GM21526 (cell line): ENCODE measurements around the gene TRMT11.
A peak's percentile ranks its signal among the peaks of the same experiment; 100 is the strongest.
"Not testable (repeated sequence)": the region's sequence is repeated elsewhere in the genome, so short reads cannot be mapped to it uniquely, and the experiment has no call there.

Source experiments
- ATAC-seq: cut with Tn5 transposase; IDR thresholded peaks from one replicate; pipeline ENCODE4 v1.9.1; 2021; ENCODE audit warnings: moderate library complexity; ENCODE audit not compliant: unreplicated experiment, low FRiP score

Gene TRMT11

DNA sequence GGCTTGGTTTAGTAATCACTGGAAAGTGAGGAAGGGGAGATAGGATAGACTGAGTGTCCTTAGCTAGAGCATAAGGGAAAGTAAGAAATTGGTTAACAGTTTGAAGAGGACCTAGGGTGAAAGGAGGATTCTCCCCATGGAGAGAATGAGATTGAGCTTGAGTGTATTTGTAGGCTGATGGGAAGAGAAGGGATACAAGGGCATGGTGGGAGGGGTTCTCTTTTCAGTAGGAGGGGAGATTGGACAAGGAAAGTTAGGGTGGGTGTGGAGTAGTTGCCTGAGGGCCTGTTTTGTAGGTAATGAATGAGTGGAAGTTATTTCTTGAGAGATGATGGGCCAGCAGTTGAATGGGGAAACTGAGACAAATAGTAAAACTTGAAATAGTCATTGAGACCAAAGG is 1.9 kb downstream of the TRMT11 start:
- no peak for ATAC-seq

DNA sequence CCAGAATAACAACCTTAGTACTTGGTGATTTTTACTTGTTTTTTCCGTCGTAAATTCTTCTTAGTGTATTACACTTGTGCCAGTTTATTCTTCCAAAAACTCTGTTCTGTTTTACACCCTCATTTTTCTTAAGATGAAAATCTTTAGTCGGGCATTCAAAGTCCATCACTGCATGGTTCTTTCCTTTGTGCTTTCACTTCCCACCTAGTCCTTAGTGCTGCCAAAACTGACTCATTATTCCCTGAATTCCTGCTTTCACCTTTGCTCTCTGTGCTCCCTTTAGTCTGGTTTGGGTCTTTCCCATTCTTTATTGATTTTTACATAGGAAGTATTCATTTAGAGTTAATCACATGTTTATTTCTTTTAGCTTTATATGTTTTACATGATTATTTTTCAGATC is 3.3 kb downstream of the TRMT11 start:
- ATAC-seq: no peak

DNA sequence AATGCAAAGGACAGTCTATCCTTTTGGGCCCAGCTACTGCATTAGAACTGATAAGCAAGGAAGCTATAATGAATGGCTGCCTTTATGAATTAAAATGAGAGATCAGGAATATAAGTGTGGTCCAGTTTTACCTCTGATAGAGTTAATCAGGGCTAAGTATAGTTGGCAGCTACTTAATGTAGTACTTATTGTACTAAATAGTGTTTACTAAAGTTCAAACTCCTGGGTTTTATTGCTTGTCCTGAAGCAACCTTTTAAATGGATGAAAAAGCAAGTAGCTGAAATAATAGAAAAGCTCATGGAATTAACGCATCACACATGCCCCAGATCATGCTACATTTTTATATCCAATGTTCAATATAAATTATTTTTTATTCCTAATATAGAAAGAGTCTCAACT is 5.3 kb downstream of the TRMT11 start:
- no peak for ATAC-seq

DNA sequence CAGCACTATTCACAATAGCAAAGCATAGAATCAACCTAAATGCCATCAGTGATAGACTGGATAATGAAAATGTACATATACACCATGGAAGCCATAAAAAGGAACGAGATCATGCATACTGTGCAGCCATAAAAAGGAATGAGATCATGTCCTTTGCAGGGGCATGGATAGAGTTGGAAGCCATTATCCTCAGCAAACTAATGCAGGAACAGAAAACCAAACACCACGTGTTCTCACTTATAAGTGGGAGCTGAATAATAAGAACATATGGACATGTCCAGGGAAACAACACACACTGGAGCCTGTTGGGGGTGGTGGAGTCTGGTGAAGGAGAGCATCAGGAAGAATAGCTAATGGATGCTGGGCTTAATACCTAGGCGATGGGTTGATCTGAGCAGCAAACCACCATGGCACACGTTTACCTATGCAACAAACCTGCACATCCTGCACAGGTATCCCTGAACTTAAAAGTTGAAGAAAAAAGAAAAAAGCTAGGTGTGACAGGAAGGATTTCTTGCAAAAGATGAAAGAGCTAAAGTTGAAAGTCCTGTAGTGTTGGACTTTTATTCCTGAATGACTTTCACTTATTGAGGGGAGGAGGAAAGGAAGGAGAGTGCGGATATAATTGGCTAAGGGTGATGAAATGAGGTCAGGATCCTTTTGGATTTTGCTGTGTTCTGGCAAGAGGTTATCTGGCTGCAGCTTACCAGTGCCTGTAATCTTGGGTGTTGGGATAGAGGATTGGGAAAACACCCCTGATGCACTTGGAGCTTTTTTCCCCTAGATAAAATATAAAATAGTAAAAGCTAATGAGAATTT is 8.5 kb downstream of the TRMT11 start:
- no peak for ATAC-seq

DNA sequence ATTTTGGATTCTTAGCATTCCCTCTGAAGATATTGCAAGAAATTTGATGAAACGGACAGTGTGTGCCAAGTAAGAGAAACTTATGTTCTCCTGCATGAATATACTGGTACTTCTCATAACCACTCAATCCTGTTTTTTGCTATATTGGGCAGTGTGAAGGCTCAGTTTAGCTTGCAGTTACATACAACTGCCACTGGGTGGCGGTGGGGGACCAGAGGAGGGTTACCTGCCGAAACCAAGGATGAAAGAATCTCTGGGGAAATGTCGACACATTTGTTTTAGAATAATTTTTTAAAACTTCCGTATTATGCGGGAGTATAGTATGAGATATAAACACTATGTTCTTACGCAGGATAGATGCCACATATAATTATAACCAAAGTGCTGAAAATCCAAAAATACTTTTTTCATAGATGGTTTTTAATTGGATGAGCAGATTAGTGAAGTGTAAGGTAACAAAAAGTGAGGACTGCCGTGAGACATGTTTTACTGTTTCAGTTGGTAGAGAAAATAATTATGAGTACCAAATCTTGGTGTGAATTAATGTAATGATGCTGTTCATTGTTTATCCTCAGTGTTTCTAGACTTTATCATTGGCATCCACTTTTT is 9.7 kb downstream of the TRMT11 start:
- ATAC-seq: peak; percentile 92

DNA sequence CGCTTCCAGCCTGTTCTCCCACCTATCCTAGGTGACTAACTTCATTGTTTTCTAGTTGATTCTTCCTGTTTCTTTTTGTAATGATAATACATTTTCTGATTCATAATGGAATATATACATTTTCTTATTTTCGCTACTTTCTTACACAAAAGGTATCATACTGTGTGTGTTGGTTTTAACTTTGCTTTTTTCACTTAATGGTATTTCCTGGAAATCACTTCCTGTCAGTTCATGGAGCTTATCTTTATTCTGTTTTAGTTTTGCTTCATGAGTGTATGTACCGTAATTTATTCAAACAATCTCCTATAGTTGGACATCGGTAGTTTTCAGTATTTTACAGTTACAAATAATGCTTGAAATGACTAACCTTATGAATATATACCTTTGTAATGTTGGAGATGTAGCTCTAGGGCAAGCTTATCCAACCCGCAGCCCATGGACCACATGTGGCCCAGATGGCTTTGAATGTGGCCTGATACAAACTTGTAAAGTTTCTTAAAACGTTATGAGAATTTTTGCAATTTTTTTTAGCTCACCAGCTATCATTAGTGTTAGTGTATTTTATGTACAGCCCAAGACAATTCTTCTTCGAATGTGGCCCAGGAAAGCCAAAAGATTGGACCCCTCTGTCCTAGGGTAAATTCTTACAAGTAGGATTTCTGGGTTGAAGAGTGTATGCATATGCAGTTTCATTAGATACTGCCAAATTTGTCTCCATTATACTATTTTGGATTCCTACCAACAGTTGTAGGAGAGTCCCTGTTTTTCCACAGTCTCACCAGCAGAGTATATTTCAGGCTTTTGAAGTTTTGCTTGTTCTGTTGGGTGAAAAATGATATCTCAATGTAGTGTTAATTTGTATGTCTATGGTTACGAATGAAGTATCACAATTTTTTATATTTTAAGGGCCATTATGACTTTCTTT is 16.7 kb downstream of the TRMT11 start:
- ATAC-seq: no peak

DNA sequence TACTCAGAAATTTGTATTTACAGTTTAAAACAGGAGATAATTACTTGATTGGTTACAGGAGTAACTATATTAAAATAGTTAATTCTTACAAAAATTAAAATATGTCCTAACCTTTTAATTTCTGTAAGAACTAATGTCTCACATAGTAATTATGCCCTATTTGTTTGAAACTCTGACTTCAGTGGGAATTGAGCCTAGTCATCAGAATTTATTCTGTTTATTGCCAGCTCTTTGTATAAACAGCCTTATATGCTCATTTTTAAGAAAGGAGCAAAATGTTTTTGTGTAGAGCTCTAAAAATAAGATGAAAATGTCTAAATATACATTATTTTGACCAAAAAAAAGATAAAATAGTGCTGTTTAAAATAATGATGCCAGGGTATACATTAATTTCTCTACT is 21.5 kb downstream of the TRMT11 start:
- no peak for ATAC-seq

DNA sequence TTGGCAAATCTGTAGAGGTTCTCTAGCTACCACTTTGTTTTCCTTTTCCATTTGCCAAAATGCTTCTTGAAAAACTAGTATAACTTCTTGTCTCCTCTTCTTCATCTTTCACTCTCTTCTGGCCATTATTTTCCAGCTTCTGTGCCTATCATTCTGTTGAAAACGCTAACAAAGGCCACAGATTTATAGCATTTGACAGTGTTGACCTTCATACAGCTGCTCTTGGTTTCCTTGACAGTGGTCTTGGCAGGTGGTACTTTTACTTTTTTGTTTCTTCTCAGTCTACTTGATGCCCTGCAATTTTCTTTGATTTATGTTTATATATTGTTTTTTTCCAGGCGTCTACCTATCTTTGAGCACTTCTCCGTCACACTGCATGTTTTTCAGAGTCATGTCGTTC is 23.7 kb downstream of the TRMT11 start:
- ATAC-seq: no peak

DNA sequence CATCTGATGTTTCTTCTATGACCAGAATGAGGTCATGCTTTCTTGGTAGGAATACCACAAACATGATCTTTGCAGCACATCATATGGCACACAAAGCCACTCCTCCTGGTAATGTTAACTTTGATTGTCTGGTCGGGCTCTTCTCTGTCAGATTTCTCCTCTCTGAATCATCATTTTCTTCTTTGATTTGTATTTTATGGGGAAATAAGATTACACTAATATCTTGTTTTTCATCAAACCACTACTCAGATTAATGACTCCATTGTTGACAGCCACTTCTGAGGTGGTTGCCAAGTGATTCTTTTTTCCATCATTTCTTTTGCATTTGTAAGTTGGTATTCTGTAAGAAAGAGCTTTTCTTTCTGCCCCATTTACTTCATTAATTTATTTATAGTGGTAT is 29.5 kb downstream of the TRMT11 start:
- ATAC-seq: no peak

DNA sequence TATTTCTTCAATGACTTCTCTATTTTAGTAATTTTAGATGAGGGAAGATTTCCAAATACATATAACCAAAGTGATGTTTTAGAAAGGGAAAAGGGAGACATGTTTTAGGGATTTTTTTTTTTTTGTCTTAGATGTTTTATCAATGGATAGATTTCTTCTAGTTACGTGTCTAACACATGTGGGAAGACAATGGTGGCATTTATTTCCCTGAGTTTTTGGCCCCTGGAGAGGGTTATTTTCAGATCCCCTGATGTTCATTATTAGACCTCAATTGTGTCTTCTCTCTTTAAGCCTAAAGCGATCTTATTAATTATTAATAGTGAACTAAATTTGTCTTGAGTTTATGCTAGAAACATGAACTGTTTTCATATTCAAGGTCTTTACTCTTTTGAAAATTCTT is 30.3 kb downstream of the TRMT11 start:
- ATAC-seq: no peak

DNA sequence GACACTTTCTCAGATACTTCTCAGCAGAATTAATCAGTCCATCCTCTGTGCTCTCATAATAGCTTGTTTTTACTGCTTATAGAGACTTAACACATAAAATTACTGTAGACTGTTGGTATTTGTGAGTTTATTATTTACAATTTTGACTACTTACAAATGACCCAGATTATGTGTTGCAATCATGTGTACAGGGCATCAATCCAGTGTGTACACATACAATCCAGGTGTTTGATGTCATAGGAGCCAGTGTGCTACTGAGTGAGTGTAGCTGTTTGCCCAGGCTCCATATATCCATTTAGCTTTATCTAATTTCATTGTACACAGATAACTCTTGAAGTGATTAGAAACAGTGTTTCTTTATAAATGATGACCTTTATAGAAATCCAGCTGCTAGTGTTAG is 31.3 kb downstream of the TRMT11 start:
- no peak for ATAC-seq

DNA sequence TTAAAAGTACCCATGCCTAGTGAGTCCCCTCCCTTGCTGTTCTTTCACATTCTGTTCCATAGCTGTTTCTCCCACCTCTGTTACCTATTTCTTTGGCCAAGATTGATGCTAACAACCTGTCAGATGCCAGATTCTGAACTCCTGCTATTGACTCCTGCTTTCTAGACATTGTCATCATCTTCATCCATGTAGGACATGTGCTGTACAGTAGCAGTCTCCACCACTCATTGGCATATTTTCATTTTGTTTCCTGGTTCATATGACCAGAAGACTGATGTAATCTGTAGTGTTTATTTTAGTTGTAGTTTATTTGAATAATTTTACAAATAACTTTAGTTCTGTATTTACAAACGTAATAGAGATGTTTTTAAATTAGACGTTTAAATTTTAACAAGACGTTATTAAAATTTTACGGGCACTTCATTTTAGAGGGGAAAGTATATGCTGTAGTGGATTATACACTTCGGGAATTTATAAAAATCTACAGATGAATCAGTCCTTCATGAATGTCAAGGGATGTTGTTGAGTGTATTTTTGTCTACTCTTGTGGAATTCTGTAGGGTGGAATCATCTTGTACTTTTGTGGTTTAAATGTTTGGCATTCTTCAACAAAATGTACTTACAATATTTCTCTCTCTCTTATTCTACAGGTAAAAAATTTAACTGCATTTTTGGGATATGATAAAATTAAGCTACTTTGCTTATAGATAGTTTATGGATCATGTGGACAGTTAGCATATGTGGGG is 34.1 kb downstream of the TRMT11 start:
- ATAC-seq: no peak

DNA sequence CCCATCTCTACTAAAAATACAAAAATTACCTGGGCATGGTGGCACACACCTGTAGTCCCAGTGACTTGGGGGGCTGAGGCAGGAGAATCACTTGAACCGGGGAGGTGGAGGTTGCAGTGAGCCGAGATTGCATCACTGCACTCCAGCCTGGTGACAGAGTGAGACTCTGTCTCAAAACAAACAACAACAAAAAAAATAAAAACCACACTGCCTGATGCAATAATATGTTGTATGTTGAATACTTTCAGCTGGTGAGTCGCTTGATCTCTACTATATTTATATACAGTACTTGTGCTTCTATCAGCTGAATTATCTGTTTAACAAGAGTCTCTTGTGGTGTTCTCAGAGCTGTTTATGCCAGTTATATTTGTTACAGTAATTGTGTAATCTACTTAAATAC is 37.1 kb downstream of the TRMT11 start:
- not testable (repeated sequence) for ATAC-seq

DNA sequence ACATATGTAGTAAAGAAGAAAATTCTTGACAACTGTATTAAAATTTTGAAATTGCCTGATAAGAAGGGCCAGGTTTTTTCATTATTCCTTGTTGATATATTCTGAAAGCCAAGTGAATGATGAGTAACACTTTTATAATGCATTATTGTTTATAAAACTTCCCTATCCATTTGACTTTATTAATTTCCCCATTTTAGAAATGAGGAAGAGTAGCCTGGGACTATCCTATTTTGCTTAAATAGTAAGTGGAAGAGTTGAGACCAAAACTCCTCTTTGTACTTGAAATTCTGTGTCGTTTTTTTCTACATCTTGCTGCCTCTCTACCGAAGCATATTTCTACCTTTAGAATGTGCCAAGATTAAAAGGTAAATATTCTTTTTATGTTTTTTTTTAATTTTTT is 39.7 kb downstream of the TRMT11 start:
- ATAC-seq: no peak

DNA sequence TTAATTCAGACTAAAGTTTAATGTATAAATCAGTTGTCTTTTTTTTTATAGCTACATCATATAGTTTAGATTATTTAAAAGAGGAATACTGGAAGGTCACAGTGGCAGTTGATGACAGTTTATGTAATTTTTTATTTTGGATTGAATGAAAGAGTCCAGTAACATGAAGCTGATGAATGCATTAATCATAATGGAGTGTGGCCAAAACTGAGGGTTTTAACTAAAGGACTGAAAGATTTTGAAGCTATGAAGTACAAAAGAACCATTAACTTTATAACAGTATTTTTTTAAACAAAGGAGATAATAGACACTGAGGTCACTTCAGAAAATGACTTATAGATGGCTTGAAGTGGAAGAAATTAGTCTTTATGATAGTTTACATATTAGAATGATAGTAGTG is 41.3 kb downstream of the TRMT11 start:
- no peak for ATAC-seq

DNA sequence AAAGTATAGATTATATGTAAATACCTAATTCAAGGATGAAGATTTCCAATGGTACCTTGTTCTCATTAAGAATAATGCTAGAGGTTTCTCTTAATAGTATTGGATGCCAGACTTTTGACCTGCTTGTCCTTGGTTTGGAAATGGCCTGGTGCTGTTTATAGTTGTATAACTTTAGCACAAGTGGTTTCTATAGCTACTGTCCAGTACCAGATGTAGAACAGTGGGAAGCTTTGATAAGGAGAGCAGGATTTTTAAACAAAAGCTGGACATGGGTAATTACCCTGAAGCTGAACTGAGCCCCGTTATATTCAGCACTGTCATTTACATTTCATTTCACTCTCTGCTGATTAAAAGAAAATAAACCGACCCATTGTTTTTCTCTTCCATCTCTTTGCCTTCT is 43.7 kb downstream of the TRMT11 start:
- ATAC-seq: no peak

DNA sequence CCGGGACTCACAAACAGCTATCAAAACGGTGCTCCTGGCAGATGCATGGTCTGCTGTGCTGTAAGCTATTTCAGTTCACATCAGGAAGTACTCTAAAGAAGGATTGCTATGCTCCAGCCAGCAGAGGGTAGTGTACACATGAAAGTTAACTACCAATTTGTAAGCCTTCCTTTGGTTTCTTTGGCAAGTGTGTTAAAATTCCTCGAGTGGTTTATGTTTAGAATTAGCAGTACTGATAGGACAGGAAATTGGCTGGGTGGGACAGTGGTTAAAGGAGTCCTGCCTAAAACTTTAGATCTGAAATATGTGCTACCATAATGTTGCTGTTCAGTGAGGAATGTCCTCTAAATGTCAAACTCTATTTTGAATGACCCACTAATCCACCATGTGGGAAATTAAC is 47.4 kb downstream of the TRMT11 start:
- peak; percentile 56 for ATAC-seq

DNA sequence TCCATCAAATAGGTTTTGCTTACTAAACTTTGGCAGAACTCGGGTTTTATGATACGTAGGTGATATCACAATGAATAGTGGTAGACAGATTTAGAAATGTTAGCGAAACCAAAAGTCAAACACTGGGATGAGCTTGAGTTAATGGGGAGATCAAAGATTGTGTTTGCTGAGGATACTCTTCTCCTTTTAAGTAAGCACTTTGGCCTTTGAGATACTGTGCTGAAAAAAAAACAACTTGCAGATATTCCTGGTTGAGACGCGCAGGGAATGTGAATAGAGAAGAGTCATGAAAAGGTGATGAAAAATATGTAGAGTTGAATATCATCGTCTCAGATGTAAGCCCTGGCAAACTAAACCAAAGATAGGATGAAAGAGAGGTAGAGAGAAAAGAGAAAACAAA is 48.3 kb downstream of the TRMT11 start:
- no peak for ATAC-seq

DNA sequence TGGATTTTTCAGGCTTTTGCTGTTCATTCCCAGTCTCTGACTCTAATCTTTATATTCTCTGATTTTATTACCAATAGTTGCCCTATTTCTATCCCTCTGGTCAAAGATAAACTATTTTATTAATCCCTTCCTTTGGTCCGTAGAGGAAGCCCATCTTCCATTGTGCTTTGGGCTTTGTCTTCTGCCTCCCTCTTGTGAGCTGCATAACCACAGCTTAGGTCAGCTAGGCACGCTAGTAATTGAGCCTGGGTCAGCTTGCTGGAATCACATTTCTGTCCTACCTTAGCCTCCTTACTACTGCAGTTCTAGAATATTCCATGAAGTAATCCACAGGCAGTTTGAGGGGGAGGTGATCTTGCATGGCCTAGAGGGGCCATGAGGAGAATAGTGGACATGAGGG is 49.4 kb downstream of the TRMT11 start:
- ATAC-seq: no peak

DNA sequence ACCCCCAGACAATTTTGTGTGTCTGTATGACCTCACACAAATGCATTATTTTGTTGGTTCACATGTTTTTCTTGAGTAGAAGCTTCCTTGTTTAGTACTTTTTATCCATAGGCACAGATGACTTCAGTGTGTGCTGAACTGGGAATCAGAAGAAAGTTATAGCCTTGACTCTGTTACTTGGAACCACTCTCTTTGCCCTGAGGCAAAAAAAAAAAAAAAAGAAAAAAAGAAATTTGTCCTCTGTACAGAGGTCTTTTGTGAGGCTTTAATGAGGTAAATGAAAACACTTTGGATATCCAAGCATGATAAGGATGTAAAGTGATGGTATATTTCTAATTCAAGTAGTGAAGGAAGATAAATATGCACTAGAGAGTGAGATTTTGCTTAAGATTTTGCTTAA is 51.9 kb downstream of the TRMT11 start:
- ATAC-seq: no peak

DNA sequence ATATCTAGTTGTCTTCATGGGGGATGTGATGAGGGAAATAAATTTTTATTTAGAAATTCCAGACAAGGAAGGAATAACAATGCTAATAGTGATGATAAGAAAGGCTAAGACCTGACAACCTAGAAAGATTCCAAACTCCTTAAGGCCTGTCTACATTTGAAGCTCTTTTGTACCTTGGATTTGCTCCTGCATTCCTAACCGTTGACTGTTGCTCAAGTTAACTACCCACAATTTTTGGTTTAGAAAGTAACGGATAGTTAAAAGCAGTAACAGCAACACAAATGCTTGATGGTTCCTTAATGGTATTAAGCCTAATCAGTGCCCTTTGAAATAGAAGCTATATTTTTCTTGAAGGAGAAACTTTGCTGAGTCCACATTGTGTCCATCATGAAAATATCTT is 52.9 kb downstream of the TRMT11 start:
- ATAC-seq: no peak
